ENCODE results near the gene CFAP73. TPM values are rescaled to one million over a fixed set of nuclear protein-coding genes. Genes with fewer than 3 reads are reported as not detected.

CFAP73 gene
- total RNA-seq, 4 donors from 2014 or later, result 1.0 to 2.6 (median 2.0) TPM

DNA sequence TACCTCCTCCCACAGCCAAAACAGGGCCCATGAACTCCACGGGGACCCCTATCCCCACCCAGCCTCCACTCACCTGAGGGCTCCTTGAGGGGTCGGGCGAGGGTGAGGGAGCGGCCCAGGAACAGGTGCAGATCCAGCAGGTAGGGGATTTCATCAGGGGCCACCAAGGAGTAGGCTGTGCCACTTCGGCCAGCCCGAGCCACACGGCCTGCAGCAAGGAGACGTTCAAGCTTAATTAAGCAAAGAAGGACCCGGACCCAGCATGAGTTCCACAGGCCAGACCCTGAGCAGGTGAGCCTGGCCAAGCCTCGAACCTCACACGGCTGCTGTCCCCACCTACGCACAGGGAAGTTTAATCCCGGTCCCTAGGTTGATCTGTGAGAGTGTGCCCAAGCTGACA, 20.2 kb downstream of the CFAP73 start:
- Histone ChIP-seq H3K9me3 (no peaks in the 10 kb centered on the region), H3K27ac (no peak overlapping the region), H3K4me1 (no peaks in the 10 kb centered on the region), H3K36me3 (peaks cover 100% of the 10 kb centered on the region), H3K27me3 (no peaks in the 10 kb centered on the region), H3K4me3 (no peak overlapping the region)
- DNase-seq (ENCODE audit: low spot score in 2 of 2), result no peak
- 94% methylated on average over 6 of the region's 13 CpGs for WGBS
- no peak for TF ChIP-seq POLR2A (IDR thresholded peaks at IDR 0.05)
- no peak for TF ChIP-seq EP300 (IDR thresholded peaks at IDR 0.05)
- TF ChIP-seq, protein P1, sequence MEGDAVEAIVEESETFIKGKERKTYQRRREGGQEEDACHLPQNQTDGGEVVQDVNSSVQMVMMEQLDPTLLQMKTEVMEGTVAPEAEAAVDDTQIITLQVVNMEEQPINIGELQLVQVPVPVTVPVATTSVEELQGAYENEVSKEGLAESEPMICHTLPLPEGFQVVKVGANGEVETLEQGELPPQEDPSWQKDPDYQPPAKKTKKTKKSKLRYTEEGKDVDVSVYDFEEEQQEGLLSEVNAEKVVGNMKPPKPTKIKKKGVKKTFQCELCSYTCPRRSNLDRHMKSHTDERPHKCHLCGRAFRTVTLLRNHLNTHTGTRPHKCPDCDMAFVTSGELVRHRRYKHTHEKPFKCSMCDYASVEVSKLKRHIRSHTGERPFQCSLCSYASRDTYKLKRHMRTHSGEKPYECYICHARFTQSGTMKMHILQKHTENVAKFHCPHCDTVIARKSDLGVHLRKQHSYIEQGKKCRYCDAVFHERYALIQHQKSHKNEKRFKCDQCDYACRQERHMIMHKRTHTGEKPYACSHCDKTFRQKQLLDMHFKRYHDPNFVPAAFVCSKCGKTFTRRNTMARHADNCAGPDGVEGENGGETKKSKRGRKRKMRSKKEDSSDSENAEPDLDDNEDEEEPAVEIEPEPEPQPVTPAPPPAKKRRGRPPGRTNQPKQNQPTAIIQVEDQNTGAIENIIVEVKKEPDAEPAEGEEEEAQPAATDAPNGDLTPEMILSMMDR (IDR thresholded peaks at IDR 0.05), result no peak
- no peak for TF ChIP-seq POLR2AphosphoS5 (IDR thresholded peaks at IDR 0.05)

DNA sequence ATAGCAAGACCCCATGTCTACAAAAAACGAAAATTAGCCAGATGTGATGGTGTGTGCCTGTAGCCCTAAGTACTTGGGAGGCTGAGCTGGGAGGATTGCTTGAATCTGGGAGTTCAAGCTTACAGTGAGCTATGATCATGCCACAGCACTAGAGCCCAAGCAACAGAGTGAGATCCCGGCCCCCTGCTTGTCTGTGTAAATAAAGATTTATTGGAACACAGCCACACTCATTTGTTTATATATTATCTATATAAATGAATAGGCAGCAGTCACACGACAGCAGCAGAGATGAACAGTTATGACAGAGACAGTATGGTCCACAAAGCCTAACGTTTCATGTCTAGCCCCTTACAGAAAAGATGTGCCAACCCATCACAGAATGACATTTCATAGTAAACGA, 20.9 kb downstream of the CFAP73 start:
- no peak for DNase-seq (ENCODE audit: low spot score in 2 of 2)
- Histone ChIP-seq H3K27ac (no peak overlapping the region), H3K4me1 (no peaks in the 10 kb centered on the region), H3K4me3 (no peak overlapping the region), H3K27me3 (no peaks in the 10 kb centered on the region), H3K36me3 (peaks cover 100% of the 10 kb centered on the region), H3K9me3 (no peaks in the 10 kb centered on the region)
- TF ChIP-seq EP300 (IDR thresholded peaks at IDR 0.05) (no peak), POLR2A (IDR thresholded peaks at IDR 0.05) (no peak), POLR2AphosphoS5 (IDR thresholded peaks at IDR 0.05) (no peak)
- TF ChIP-seq, protein P1 (IDR thresholded peaks at IDR 0.05), result no peak
- 88% methylated on average over 5 of the region's 5 CpGs for WGBS

DNA sequence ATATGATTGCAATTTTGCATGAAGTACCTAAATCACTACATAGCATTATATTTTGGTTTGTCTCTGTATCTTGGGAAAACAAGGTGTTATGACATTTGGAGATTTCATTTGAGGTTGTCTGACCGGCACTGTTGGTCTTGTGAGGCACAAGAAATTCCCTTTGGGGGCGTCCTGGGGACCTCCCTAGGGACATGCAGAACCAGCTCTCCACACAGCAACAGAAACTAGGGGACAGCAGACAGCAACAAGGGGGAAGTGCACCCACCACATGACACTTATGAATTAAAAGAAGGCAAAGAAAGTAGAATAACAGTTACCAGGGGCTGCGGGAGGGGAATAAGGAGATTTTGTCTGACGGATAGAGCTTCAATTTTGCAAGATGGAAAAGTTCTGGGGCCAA, 21.4 kb downstream of the CFAP73 start:
- no peak for DNase-seq (ENCODE audit: low spot score in 2 of 2)
- no peak overlapping the region for H3K4me3 ChIP-seq
- no peaks in the 10 kb centered on the region for H3K4me1 ChIP-seq
- H3K27ac ChIP-seq, result no peak overlapping the region
- WGBS, result 97% methylated on average over 4 of the region's 4 CpGs
- H3K36me3 ChIP-seq, result peaks cover 100% of the 10 kb centered on the region
- H3K9me3 ChIP-seq, result no peaks in the 10 kb centered on the region
- TF ChIP-seq, protein P1 (IDR thresholded peaks at IDR 0.05), result no peak
- TF ChIP-seq EP300 (IDR thresholded peaks at IDR 0.05), result no peak
- TF ChIP-seq POLR2A (IDR thresholded peaks at IDR 0.05), result no peak
- no peak for TF ChIP-seq POLR2AphosphoS5 (IDR thresholded peaks at IDR 0.05)
- H3K27me3 ChIP-seq, result no peaks in the 10 kb centered on the region

DNA sequence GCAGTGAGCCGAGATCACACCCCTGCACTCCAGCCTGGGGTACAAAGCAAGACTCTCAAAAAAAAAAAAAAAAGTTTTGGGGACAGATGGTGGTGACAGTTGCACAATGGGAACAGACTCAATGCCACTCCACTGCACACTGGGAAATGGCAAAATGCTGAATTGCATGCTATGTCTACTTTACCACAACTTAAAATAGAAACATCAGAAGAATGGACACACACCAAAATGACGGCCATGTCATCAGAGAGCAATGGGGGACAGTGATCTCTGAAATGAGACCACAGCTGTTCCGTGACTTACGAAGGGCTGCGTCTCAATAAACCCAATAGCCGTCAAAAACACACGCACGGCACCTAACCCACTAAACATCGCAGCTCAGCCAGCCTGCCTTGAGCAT, 22.0 kb downstream of the CFAP73 start:
- Histone ChIP-seq H3K4me1 (no peaks in the 10 kb centered on the region), H3K36me3 (peaks cover 100% of the 10 kb centered on the region), H3K27me3 (no peaks in the 10 kb centered on the region), H3K27ac (no peak overlapping the region), H3K9me3 (no peaks in the 10 kb centered on the region), H3K4me3 (no peak overlapping the region)
- 92% methylated on average over 9 of the region's 9 CpGs for WGBS
- TF ChIP-seq, protein P1 (IDR thresholded peaks at IDR 0.05), result no peak
- TF ChIP-seq POLR2AphosphoS5 (IDR thresholded peaks at IDR 0.05) (no peak), POLR2A (IDR thresholded peaks at IDR 0.05) (no peak), EP300 (IDR thresholded peaks at IDR 0.05) (no peak)
- DNase-seq (ENCODE audit: low spot score in 2 of 2), result no peak

DNA sequence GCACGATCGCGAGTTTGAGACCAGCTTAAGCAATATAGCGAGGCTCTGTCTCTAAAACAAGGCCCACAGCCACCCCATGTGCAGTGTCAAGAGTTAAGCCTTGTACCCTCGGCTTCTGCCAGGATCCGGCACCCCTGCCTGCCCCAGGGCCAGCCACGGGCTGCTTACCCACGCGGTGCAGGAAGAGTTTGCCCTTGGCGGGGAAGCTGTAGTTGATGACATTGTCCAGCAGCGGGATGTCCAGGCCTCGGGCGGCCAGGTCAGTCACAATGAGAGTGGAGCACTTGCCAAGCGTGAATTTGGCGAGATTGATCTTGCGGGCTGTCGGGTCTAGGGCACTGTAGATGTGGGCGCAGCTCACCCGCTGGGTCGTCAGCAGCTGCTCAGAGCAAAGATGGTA, 22.7 kb downstream of the CFAP73 start:
- no peak overlapping the region for H3K27ac ChIP-seq
- no peaks in the 10 kb centered on the region for H3K27me3 ChIP-seq
- H3K4me1 ChIP-seq, result no peaks in the 10 kb centered on the region
- H3K36me3 ChIP-seq, result peaks cover 100% of the 10 kb centered on the region
- no peak for DNase-seq (ENCODE audit: low spot score in 2 of 2)
- H3K4me3 ChIP-seq, result no peak overlapping the region
- WGBS, result 93% methylated on average over 20 of the region's 20 CpGs
- H3K9me3 ChIP-seq, result no peaks in the 10 kb centered on the region
- TF ChIP-seq EP300 (IDR thresholded peaks at IDR 0.05) (no peak), POLR2AphosphoS5 (IDR thresholded peaks at IDR 0.05) (no peak), POLR2A (IDR thresholded peaks at IDR 0.05) (no peak)
- TF ChIP-seq, protein P1 (IDR thresholded peaks at IDR 0.05), result no peak
